Measurements from ENCODE around the gene SLC12A1. TPM values are rescaled to one million over a fixed set of nuclear protein-coding genes. Genes with fewer than 3 reads are reported as not detected.
A peak's percentile ranks its signal among the peaks of the same experiment; 100 is the strongest.

SLC12A1 gene
- total and polyA plus RNA-seq, 3 experiments from 2014 or later, result not detected

DNA sequence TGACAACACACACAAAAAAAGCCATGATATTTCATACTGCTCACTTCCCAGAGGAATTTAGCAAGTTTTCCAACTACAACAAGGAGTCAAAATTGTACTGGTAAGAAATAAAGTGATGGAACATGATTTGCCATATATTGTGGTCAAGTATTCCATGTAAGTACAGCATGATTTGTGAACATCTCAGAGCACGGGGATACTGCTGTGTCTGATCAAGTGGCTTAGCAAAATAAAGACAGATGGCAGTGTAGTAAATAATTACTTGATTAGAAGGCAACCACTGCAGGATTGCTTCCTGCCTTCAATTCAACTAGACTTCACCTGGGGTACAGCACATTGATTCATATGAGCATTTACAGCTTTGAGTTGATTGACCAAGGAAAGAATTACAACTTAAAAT is 73.5 kb downstream of the SLC12A1 start:
- Histone ChIP-seq H3K9me3 (ENCODE audit: low read length) (no peaks in the 10 kb centered on the region), H3K4me1 (ENCODE audit: insufficient read depth, low read length) (no peaks in the 10 kb centered on the region), H3K27ac (ENCODE audit: low read depth, low read length) (no peak overlapping the region), H3K27me3 (ENCODE audit: insufficient read depth, low read length, poor library complexity, severe bottlenecking) (no peaks in the 10 kb centered on the region), H3K36me3 (ENCODE audit: insufficient read depth, low read length) (no peaks in the 10 kb centered on the region), H3K4me3 (ENCODE audit: low read length) (no peak overlapping the region)
- Mint-ChIP-seq H3K27me3 (peaks cover 1 to 3% of the 10 kb centered on the region in 2 donors), H3K9me3 (no peaks in the 10 kb centered on the region), H3K4me1 (no peaks in the 10 kb centered on the region), H3K4me3 (no peak overlapping the region), H3K27ac (no peak overlapping the region), H3K36me3 (no peaks in the 10 kb centered on the region)
- DNase-seq, result no peak
- POLR2A ChIA-PET, result no interaction called here
- CTCF ChIA-PET, result no interaction called here

DNA sequence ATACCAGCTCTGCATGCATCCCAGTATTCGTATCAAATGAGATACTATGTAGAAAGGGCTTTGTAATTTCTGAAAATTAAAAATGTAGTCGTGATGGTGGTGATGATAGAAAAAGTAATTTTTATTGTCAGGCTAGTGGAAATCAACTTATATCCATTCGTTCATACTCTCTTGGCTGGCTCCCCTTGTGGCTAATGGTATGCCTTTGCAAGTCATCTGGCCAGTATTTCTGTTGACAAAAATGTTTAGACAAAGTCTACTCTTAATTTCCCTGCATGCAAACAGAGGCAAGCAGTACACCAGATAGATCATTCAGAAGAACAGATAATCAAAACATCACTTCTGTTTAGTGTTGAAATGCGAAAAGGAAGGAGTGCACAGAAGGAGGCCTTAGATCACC is 75.6 kb downstream of the SLC12A1 start:
- no peaks in the 10 kb centered on the region for H3K36me3 Mint-ChIP-seq
- no peaks in the 10 kb centered on the region for H3K9me3 Mint-ChIP-seq
- H3K4me1 Mint-ChIP-seq, result peaks cover 4 to 11% (median 7%) of the 10 kb centered on the region in 3 donors
- DNase-seq, result no peak
- H3K27ac ChIP-seq (ENCODE audit: low read depth, low read length), result no peak overlapping the region
- H3K27me3 ChIP-seq (ENCODE audit: insufficient read depth, low read length, poor library complexity, severe bottlenecking), result peaks cover 8% of the 10 kb centered on the region
- no peaks in the 10 kb centered on the region for H3K9me3 ChIP-seq (ENCODE audit: low read length)
- H3K27ac Mint-ChIP-seq, result no peak overlapping the region
- ChIA-PET CTCF (no interaction called here), POLR2A (no interaction called here)
- no peak overlapping the region for H3K4me3 ChIP-seq (ENCODE audit: low read length)
- peaks cover 4% of the 10 kb centered on the region for H3K4me1 ChIP-seq (ENCODE audit: insufficient read depth, low read length)
- peaks cover 1 to 12% of the 10 kb centered on the region in 2 donors for H3K27me3 Mint-ChIP-seq
- H3K36me3 ChIP-seq (ENCODE audit: insufficient read depth, low read length), result no peaks in the 10 kb centered on the region
- no peak overlapping the region for H3K4me3 Mint-ChIP-seq

DNA sequence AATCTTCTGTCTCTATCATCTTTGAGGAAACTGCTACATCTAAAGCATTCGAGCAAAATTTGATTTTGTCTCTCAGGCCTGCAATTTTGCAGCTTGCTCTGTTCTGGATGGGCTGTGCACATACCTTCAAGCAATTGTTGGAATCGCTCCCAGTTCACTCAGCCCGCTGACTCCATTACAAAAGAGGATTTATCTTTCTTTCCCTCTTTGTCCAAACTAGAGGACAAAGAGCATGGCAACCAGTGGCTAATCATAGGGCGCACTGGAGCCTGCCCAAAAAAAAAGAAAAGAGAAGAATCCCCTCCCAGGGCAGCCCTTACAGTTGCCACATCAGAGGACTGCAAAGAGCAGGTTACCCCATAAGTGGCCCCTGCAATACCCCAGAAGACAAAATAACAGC is 76.1 kb downstream of the SLC12A1 start:
- H3K36me3 Mint-ChIP-seq, result no peaks in the 10 kb centered on the region
- H3K27me3 ChIP-seq (ENCODE audit: insufficient read depth, low read length, poor library complexity, severe bottlenecking), result peaks cover 8% of the 10 kb centered on the region
- CTCF ChIA-PET, result no interaction called here

DNA sequence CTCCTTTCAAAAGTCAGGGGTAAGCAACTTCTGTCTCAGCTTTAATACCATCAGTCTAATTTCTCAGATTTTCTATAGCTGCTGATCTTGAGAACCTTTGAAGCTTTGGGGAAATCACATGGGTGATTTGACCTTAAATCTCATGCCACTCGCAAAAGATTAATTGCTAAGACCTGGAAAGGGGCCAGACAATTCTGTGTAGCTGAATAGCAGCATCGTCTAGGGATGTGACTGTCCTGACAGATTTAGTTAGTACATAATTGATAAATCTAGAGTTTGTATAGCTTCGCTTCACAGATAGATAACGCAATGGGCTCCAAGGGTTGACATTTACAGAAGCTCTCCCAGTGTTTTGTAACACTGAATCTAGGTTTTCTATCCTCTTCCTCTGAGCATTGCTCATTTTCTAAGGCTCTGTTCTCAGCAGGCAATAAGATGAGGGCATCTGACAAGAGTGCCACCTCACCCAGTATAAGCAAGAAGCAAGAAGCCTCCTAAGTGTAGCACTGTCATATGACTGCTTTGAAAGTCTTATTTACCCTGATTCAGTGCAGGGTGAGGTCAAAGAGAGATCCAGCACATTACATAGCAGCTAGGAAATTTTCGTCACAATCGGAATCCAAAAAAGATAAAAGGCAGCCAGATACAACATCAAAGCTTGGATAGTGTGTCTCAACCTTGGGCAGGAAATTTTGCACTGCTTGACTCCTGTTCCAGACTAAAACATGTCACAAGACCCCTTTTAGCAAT is 77.5 kb downstream of the SLC12A1 start:
- Mint-ChIP-seq H3K27ac (no peak overlapping the region), H3K27me3 (peaks cover 1 to 12% of the 10 kb centered on the region in 2 donors), H3K4me1 (peaks cover 4 to 11% (median 7%) of the 10 kb centered on the region in 3 donors), H3K4me3 (no peak overlapping the region), H3K36me3 (no peaks in the 10 kb centered on the region), H3K9me3 (no peaks in the 10 kb centered on the region)
- no peak overlapping the region for H3K4me3 ChIP-seq (ENCODE audit: low read length)
- H3K27ac ChIP-seq (ENCODE audit: low read depth, low read length), result no peak overlapping the region
- CTCF ChIA-PET, result no interaction called here
- H3K9me3 ChIP-seq (ENCODE audit: low read length), result no peaks in the 10 kb centered on the region
- peaks cover 8% of the 10 kb centered on the region for H3K27me3 ChIP-seq (ENCODE audit: insufficient read depth, low read length, poor library complexity, severe bottlenecking)
- no peaks in the 10 kb centered on the region for H3K36me3 ChIP-seq (ENCODE audit: insufficient read depth, low read length)
- H3K4me1 ChIP-seq (ENCODE audit: insufficient read depth, low read length), result peaks cover 4% of the 10 kb centered on the region
- DNase-seq, result no peak
- POLR2A ChIA-PET, result no interaction called here

More for the DNA sequence above, 76.1 kb downstream of the SLC12A1 start:
- H3K9me3 Mint-ChIP-seq, result no peaks in the 10 kb centered on the region
- H3K9me3 ChIP-seq (ENCODE audit: low read length), result no peaks in the 10 kb centered on the region
- H3K4me1 Mint-ChIP-seq, result peaks cover 4 to 11% (median 7%) of the 10 kb centered on the region in 3 donors
- no peaks in the 10 kb centered on the region for H3K36me3 ChIP-seq (ENCODE audit: insufficient read depth, low read length)
- H3K27ac Mint-ChIP-seq, result no peak overlapping the region
- no peak overlapping the region for H3K4me3 ChIP-seq (ENCODE audit: low read length)
- peaks cover 4% of the 10 kb centered on the region for H3K4me1 ChIP-seq (ENCODE audit: insufficient read depth, low read length)
- H3K4me3 Mint-ChIP-seq, result no peak overlapping the region
- peaks cover 1 to 12% of the 10 kb centered on the region in 2 donors for H3K27me3 Mint-ChIP-seq
- POLR2A ChIA-PET, result no interaction called here
- no peak for DNase-seq
- H3K27ac ChIP-seq (ENCODE audit: low read depth, low read length), result no peak overlapping the region

DNA sequence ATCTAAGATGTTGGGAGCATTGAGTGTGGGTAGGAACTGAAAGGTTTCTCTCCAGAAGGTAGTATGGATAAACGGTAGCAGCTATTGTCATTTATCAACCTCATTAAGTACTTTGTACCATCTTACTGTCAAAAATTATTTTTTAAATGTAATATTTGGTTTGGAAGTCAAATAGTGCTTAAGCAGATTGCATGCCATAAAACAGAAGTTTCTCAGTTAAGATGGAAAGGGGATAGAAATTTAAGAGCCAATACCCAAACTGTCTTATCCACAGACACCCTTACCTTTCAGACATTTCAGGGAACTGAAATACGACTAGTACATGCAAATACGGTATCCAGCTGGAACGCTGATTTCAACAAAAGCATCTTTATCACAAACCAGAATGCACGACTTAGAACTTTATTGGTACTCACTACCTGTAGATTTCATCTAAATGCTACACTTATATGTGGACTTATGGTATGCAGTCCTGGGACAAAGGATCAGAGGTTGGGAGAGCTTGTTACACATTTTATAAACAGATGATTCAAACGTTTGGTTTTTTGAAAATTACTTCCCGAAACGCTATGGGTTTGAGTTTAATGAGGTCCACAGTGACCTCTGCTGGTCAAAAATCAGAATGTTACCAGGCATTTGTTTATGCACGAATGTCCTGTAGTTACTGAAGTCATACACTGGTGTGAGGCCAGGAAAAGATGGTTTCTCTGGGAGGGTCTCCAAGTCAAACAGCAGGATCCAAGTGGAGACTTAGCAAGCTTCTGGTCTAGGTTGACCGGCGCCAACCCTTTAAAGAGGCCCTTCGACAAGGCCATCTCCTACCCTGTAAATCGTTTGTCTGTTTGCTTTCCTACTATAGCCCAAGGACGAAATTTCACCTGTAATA is 79.5 kb downstream of the SLC12A1 start:
- peak in 4 of 5 donors; percentile 4 to 46 (median 14) for DNase-seq
- POLR2A ChIA-PET, result no interaction called here

DNA sequence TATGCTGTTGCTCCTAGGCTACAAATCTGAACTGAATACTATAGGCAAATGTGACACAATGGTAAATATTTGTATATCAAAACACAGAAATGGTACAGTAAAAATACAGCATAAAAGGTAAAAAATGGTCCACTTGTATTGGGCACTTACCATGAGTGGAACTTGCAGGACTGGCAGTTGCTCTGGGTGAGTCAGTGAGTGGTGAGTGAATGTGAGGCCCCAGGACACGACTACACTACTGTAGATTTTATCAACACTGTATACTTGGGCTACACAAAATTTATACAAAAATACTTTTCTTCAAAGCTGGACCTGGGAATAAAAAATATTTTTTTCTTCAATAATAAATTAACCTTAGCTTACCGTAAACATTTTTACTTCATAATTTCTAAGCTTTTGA is 83.5 kb downstream of the SLC12A1 start:
- H3K4me1 Mint-ChIP-seq, result peaks cover 4 to 11% (median 7%) of the 10 kb centered on the region in 3 donors
- CTCF ChIA-PET, result no interaction called here
- Histone ChIP-seq H3K9me3 (ENCODE audit: low read length) (no peaks in the 10 kb centered on the region), H3K4me1 (ENCODE audit: insufficient read depth, low read length) (peaks cover 4% of the 10 kb centered on the region), H3K36me3 (ENCODE audit: insufficient read depth, low read length) (no peaks in the 10 kb centered on the region), H3K27ac (ENCODE audit: low read depth, low read length) (no peak overlapping the region), H3K27me3 (ENCODE audit: insufficient read depth, low read length, poor library complexity, severe bottlenecking) (peaks cover 8% of the 10 kb centered on the region), H3K4me3 (ENCODE audit: low read length) (no peak overlapping the region)
- POLR2A ChIA-PET, result no interaction called here
- H3K27me3 Mint-ChIP-seq, result peaks cover 0 to 12% of the 10 kb centered on the region in 2 donors
- H3K4me3 Mint-ChIP-seq, result no peak overlapping the region
- no peaks in the 10 kb centered on the region for H3K36me3 Mint-ChIP-seq
- H3K9me3 Mint-ChIP-seq, result no peaks in the 10 kb centered on the region
- no peak overlapping the region for H3K27ac Mint-ChIP-seq
- no peak for DNase-seq

More for the DNA sequence above, 79.5 kb downstream of the SLC12A1 start:
- Mint-ChIP-seq H3K4me3 (peak overlapping the region in 2 of 7 donors; percentile 38 to 41), H3K36me3 (no peaks in the 10 kb centered on the region), H3K27me3 (peaks cover 1 to 12% of the 10 kb centered on the region in 2 donors), H3K27ac (no peak overlapping the region), H3K9me3 (no peaks in the 10 kb centered on the region), H3K4me1 (peaks cover 4 to 11% (median 7%) of the 10 kb centered on the region in 3 donors)
- H3K9me3 ChIP-seq (ENCODE audit: low read length), result no peaks in the 10 kb centered on the region
- CTCF ChIA-PET, result interaction anchor here (0.7 to 1.7 kb wide), 8 partner anchors 9 to 116 kb away, joined by 3 to 7 read pairs (median 4); no protein-coding TSS in a partner anchor
- H3K4me1 ChIP-seq (ENCODE audit: insufficient read depth, low read length), result peaks cover 4% of the 10 kb centered on the region
- no peak overlapping the region for H3K4me3 ChIP-seq (ENCODE audit: low read length)
- no peaks in the 10 kb centered on the region for H3K36me3 ChIP-seq (ENCODE audit: insufficient read depth, low read length)
- no peak overlapping the region for H3K27ac ChIP-seq (ENCODE audit: low read depth, low read length)
- peaks cover 8% of the 10 kb centered on the region for H3K27me3 ChIP-seq (ENCODE audit: insufficient read depth, low read length, poor library complexity, severe bottlenecking)

DNA sequence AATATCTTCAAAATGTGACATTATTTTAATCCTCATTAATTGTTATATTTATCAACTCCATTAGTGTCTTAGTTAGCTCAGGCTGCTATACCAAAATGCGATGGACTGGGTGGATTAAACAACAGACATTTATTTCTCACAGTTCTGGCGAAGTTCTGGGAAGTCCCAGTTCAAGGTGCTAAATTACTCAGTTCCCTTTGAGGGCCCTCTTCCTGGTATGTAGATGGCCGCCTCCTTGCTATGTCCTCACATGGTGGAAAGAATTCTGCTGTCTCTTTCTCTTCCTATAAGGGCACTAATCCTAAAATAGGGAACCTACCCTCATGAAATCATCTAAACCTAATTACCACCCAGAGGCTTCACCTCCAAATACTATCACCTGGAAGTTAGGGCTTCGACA is 86.4 kb downstream of the SLC12A1 start:
- H3K9me3 Mint-ChIP-seq, result no peaks in the 10 kb centered on the region
- ChIA-PET CTCF (no interaction called here), POLR2A (no interaction called here)
- no peaks in the 10 kb centered on the region for H3K4me1 Mint-ChIP-seq
- no peaks in the 10 kb centered on the region for H3K36me3 Mint-ChIP-seq
- Histone ChIP-seq H3K4me1 (ENCODE audit: insufficient read depth, low read length) (no peaks in the 10 kb centered on the region), H3K27ac (ENCODE audit: low read depth, low read length) (no peak overlapping the region), H3K9me3 (ENCODE audit: low read length) (no peaks in the 10 kb centered on the region), H3K27me3 (ENCODE audit: insufficient read depth, low read length, poor library complexity, severe bottlenecking) (no peaks in the 10 kb centered on the region), H3K4me3 (ENCODE audit: low read length) (no peak overlapping the region), H3K36me3 (ENCODE audit: insufficient read depth, low read length) (no peaks in the 10 kb centered on the region)
- H3K27ac Mint-ChIP-seq, result no peak overlapping the region
- H3K4me3 Mint-ChIP-seq, result no peak overlapping the region
- H3K27me3 Mint-ChIP-seq, result peaks cover 2 to 8% of the 10 kb centered on the region in 2 donors
- no peak for DNase-seq

DNA sequence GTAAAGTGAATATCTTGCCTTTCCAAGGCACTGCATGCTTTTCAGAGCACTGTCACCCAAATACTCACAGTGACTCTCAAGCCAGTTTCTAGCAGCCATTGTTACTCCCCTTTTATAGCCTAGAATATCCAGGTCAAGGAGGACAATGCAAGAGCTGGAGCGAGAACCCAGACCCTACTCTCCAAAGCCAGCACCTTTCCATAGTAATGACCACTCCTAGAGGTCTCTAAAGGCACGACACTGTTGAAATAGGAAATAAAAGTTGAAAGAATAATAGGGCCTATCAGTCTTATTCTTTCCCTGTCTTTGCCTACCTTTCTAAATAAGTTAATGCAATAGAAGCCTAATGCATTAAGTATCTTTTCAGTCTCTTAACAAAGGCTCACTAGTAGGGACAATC is 91.6 kb downstream of the SLC12A1 start:
- ChIA-PET CTCF (interaction anchor here (1.0 kb wide), 1 partner anchor 11 kb away, joined by 3 read pairs; no protein-coding TSS in a partner anchor), POLR2A (no interaction called here)
- no peak overlapping the region for H3K4me3 Mint-ChIP-seq
- no peaks in the 10 kb centered on the region for H3K4me1 Mint-ChIP-seq
- H3K36me3 Mint-ChIP-seq, result no peaks in the 10 kb centered on the region
- H3K9me3 ChIP-seq (ENCODE audit: low read length), result no peaks in the 10 kb centered on the region
- no peaks in the 10 kb centered on the region for H3K36me3 ChIP-seq (ENCODE audit: insufficient read depth, low read length)
- H3K9me3 Mint-ChIP-seq, result no peaks in the 10 kb centered on the region
- no peak overlapping the region for H3K27ac ChIP-seq (ENCODE audit: low read depth, low read length)
- no peaks in the 10 kb centered on the region for H3K4me1 ChIP-seq (ENCODE audit: insufficient read depth, low read length)
- no peaks in the 10 kb centered on the region for H3K27me3 ChIP-seq (ENCODE audit: insufficient read depth, low read length, poor library complexity, severe bottlenecking)
- no peak overlapping the region for H3K4me3 ChIP-seq (ENCODE audit: low read length)
- no peak overlapping the region for H3K27ac Mint-ChIP-seq
- no peak for DNase-seq
- peaks cover 3 to 8% of the 10 kb centered on the region in 2 donors for H3K27me3 Mint-ChIP-seq
